GM19455 (cell line): ENCODE data around the gene C1orf50.
"Not testable (repeated sequence)": the region's sequence is repeated elsewhere in the genome, so short reads cannot be mapped to it uniquely, and the experiment has no call there.

Source experiments
- ATAC-seq: cut with Tn5 transposase; IDR thresholded peaks from one replicate; pipeline ENCODE4 v1.9.1; 2021; ENCODE audit not compliant: unreplicated experiment

The C1orf50 gene

DNA sequence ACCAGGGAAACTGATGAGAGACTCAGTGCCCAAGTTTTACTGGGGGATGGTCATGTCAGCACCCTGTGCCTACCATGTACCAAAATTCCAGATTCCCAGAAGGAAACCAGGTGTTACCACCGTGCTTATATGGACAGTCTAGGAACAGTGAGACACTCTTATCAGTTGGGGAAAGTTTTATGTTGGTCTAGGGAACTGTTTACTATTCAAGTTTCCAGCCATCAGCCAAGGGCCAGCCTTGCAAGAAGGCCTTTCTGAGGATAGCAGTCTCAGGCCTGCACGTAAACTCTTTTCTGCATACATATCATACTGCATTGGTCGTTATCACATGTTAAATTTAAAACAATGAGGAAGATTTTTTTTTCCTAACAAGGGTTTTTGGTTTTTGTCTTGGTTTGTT lies 30.4 kb downstream of the C1orf50 start:
- ATAC-seq = no peak

DNA sequence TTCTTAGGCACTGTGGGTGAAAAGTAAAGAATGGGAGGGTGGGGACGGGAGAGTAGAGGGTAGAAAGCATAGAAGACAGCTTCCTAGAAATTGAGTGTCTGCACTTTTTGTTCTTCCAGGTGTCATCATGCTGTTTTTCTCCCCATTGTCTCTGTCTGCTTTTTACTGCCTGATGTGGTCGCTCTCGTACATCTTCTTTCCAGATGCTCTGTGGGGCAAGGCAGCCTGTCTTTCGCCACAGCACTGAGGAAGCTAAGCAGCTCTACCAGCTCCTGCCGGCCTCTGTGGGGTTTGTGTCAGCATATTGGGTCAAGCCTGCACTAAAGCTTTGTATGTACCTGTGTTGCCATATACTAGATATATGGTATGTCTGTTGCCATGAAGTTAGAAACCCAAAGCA lies 30.9 kb downstream of the C1orf50 start:
- no peak for ATAC-seq

DNA sequence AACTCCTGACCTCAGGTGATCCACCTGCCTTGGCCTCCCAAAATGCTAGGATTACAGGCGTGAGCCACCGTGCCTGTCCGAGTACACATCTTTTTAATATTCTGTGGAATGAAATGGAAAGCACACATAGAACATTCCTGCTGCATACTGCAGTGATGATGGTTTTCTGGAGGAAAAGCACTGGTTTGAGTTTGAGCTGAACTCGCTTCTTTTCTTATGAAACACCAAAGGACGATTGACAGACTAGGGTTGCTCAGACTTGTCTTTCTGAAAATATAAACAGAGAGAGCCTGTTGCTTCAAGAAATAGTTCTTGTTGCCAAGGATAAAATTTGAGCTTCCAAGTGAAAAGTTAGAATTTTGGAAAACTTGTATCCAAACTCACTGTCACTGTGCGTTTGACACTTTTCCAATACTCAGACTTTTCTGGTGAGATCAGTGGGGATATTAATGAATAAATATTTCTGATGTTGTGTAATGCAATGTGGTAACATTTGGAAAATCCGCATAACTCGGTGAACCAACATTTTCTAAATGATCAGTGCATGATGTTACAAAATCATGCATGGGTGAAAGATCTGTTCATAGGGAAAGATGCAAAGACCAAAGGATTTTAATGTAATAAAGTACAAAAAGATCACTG lies 34.9 kb downstream of the C1orf50 start:
- no peak for ATAC-seq

DNA sequence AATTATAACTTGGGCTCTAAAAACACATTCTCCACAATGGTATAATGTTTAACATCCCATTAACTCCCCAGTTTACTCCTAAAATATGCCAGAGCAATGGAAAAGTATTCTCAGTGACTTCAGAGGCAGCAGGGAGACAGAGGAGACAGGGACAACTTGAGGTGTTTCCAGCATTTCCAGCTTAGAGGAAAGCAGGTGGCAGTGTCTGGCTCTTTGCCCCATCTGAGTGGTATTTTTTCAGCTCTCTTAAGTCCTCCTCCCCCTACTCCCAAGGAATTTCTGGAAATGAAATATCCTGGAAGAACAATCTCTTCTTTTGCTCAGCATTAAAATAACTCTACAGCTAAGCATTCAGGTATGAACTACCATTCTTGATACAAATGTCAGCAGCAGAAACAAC lies 39.1 kb downstream of the C1orf50 start:
- ATAC-seq = no peak

DNA sequence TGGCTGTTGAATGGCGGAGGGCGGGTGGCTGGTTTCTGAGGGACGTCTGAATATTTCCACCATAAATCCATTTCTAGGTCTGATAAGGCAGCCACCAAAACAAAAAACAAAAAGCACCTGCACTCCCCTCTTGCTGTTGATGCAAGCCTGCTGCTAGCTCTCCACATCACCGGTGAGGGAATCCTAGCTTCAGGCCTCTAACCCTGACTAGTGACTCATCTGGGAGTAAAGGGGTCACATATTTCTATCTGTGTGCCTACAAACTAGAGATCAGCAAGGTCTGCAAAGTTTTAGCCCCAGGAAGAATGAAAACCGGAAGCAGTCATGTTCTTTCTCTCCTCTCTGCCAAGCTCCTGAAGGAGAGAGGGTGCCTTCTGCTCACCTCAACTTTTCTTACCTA lies 39.5 kb downstream of the C1orf50 start:
- no peak for ATAC-seq

DNA sequence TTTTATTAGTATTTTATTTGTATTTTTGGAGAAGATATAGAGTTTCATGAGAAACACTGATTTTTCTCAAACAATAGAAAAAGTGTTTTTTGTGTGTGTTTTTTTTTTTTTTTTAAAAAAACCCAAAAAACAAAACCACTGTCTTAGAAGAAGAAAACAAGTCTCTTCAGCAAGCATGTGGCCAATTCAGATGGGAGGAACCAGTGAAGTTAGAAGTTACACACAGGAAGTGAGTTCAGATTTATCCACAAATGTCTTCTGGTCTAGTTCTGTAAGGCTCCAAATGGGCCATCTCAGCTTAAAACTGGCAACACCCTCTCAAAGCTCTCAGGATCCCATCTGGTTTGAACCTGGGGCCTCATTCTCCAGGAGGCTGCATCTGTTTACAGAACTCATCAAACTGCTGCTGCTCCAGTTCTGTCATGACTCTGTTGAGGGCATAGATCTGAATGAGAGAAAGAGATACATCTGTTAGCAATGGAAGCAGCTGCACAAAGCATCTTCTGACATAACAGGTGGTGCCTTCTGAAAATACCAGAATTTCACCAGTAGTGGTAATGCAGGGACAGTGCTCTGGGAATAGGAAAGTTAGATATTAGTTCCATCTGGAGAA lies 40.1 kb downstream of the C1orf50 start:
- no peak for ATAC-seq

DNA sequence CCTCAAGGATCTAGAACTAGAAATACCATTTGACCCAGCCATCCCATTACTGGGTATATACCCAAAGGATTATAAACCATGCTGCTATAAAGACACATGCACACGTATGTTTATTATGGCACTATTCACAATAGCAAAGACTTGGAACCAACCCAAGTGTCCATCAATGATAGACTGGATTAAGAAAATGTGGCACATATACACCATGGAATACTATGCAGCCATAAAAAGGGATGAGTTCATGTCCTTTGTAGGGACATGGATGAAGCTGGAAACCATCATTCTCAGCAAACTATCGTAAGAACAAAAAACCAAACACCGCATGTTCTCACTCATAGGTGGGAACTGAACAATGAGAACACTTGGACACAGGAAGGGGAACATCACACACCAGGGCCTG lies 47.8 kb downstream of the C1orf50 start:
- not testable (repeated sequence) for ATAC-seq

DNA sequence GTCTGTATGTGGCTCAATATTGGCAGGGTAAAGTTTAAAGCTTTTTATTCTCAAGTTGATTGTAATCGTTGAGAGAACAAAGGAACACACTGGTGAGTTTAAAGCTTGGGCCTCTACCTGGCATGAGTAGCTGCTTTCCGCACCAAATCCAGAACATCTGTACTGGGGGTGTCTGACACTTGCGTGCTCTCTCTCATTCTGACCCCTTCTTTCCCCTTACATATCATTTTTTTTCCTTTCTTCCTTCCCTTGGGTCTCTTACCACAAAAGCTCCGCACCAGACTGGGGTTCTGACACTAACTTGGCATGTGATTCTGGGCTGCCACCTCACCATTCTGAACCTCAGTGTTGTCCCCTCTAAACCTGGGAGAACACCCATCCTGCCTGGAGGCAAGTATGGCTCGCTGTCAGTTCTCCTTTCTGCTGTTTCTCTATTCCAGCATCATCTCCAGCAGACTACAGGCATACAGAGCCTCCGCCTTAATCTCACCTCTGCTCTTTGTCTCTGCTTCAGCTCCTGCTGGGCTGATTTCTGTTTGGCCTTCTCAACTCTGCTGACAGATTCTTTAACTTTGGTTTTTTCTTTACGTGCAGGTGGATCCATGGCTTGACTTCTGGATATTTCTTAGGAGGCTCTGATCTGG lies 49.0 kb downstream of the C1orf50 start:
- no peak for ATAC-seq

DNA sequence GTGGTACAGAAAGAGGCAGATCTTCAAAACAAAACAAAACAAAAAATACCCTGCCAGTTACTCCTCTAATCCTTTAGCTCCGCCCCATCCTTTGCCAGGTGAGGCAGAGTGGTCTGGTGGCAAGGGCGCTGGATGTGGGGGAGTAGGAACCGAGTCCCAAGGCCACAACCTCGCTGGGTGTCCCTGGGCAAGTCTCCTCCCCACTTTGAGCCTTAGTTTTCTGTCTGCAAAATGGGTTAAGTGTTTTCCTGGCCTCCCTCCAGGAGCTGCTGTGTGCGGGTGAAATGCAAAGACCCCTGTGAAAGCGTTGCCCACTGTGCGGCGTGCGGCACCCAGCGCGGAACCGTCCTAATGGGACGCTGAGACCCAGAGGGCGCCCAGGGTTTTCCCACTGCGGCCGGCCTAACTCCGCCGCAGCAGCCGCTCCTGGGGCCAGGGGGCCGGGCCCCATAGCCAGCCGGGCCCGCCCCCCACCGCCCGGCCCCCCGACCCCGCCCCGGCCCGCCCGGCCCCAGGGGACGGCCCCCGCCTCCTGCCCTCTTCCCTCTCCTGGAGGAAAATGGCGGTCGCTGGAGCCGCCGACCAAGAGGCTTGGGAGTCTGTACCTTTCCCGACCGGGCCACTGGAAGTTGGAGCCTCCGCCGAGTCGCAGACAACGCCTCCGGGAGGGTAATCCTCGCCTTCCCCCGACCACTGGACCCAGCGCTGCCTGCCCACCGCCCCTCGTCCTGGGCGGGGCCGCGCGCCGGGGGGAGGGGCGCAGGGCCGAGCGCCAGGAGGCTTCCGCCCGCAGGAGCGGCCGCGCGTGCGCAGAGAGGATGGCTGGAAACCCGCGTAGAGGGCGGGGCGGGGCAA lies 49.8 kb downstream of the C1orf50 start, which contains the start of the genes ERMAP and SVBP:
ERMAP (plus strand) TSS at position 538 of the 855 bp plus-strand sequence. CDS start 13,327 bp downstream, outside the sequence.
SVBP (minus strand) TSS at position 813 of the 855 bp plus-strand sequence. CDS start 853 bp downstream, outside the sequence.
- peak; percentile 80 for ATAC-seq

DNA sequence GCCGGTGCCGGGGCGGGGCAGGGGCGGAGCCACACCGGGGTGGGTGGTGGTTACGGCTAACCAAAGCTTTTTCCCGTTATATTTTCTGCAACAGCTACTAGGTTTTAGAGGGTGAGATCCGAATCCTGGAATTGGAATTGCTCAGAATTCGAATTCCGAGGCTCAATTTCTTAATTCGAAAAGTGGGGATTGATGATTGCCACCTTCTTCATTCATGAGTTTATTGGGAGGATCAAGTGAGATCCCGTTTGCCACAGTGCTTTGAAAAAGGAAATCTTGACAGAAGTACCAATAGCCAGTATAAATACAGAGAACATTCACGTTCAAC lies 50.4 kb downstream of the C1orf50 start:
- peak; percentile 6 for ATAC-seq

DNA sequence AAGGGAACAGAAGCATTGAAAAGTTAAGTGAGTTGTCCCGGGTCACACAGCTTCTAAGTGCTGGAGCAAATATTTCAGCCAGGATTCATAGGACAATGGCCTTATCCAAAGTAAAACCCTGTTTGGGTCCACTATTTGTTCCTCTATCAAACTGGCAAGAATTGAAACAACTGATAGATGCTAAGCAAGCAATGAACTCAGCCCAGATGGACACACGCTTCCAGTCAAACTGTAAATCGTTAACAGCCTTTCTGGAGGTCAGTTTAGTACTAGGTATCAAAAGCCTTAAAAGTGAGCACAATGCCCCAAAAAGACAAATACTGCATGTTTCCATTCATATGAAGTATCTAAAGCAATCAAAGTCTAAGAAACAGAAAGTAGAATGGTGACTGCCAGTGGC lies 50.9 kb downstream of the C1orf50 start:
- ATAC-seq = no peak

DNA sequence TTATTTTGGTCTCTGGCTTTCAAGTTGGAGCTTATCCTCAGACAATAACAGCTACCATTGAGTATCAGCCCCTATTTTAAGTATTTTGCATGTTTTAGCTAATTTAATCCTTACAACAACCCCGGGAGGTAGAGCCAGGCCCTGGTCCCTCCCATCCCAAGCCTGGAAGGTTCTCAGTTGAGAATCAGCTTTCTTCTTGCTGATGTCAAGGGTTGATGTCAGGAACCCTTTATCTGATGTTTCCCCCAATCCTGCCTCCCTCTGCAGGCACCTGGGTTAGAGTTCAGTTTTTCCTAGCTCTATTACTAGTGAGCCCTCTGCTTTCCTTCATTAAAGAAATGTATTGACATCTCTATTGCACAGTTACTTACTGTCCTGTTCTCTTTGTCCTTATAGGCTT lies 53.8 kb downstream of the C1orf50 start:
- ATAC-seq = no peak

DNA sequence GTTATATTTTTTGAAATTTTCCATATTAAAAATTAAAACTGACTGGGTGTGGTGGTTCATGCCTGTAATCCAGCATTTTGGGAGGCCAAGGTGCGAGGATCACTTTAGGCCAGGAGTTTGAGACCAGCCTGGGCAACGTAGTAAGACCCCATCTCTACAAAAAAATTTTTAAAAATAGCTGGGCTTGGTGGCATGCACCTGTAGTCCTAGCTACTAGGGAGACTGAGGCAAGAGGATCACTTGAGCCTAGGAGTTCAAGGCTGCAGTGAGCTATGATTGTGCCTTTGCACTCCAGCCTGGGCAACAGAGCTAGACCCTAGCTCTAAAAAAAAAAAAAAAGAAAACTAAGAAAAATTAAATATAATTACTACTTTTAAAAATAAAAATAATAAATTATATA lies 54.6 kb downstream of the C1orf50 start:
- ATAC-seq = no peak

DNA sequence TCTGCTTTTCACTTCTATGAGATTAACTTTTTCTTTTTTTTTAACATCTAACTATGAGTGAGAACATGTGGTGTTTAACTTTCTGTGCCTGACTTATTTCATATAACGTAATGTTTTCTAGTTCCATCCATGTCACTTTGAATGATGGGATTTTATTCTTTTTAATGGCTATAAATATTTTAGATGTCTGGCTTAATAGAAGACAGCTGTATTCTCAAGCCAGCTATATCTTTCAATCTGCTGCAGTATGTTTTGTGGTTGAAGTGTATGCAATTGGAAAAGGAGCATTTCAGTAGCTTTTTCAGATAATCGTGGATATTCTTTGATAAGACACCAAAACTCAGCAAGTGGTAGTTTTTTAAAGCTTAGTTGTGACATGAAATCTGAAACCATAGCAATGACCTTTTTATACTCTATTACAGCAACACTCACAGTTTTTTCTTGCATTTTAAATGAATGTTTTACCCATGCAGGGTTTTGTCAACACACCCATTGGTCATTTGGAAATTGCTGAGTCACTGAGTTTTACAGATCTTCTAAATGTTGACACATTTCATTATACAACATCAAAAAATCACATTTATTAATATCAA lies 55.8 kb downstream of the C1orf50 start:
- ATAC-seq = no peak

DNA sequence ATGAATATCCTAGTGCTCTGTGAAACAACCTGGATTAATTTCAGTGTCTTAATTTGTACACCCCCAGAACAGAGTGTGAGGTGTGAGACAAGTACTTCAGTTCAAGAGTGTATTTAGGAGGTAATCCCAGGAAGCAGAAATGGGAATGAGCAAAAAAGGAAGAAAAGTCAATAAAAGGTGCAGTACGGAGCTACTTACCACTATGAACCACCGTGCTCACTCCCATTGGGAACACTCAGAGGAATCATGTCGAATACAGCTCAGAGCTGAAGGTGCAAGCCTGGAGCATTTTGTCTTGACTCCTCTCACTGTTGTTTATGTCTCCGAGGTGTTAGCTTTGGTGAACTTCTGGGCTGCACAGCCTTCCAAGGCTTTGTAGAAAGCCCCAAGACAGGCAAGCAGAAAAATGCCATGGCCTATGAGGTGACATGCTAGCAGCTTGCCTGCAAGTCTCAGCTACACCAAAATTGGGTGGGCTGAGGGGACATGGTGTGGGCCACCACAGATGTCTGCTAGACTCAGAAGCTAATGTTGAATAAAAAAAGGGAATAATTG lies 57.5 kb downstream of the C1orf50 start:
- ATAC-seq = no peak

DNA sequence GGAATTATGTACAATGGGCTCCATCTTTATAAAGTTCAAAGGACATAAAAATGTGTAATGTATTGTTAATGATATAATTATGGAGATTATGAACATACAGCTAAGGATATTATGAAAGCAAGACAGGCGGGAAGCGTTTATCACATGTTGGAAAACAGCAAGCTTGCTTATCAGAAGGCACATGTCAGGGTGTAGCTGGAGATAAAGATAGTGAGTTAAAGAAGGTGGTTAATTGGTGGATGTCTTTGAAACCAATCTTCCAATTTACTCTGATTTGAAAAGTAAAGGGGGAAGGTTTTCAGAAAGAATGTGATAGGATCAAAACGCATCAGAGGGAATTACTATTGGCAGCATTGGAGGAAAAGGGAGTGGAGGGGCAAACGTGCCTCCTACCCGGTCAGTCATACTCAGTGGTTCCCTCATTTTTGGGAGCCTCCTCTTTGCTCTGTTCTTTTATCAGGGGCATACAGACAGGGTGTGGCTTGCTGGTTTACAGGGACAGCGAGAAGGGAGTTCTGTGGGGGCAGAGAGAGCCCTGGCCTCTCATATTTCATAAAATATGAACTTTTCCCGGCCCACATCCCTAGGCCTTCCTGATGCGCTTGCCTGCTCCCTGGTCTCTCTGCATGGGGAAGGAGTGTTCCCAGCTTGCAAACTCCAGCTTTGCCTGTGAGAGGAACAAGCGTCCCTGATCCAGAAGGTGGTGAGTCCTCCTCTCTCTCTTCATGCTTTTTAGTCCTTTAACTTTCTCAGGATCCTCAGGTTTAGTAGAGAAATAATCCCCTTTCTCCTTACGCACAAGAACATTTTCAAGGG lies 58.2 kb downstream of the C1orf50 start:
- no peak for ATAC-seq
